GM21381 (cell line): ENCODE results near the gene BNIP5.

ENCODE experiments used
- ATAC-seq: cut with Tn5 transposase; IDR thresholded peaks from one replicate; pipeline ENCODE4 v1.9.1; 2021; ENCODE audit warnings: mild to moderate bottlenecking, moderate library complexity; ENCODE audit not compliant: unreplicated experiment

Gene BNIP5, protein sequence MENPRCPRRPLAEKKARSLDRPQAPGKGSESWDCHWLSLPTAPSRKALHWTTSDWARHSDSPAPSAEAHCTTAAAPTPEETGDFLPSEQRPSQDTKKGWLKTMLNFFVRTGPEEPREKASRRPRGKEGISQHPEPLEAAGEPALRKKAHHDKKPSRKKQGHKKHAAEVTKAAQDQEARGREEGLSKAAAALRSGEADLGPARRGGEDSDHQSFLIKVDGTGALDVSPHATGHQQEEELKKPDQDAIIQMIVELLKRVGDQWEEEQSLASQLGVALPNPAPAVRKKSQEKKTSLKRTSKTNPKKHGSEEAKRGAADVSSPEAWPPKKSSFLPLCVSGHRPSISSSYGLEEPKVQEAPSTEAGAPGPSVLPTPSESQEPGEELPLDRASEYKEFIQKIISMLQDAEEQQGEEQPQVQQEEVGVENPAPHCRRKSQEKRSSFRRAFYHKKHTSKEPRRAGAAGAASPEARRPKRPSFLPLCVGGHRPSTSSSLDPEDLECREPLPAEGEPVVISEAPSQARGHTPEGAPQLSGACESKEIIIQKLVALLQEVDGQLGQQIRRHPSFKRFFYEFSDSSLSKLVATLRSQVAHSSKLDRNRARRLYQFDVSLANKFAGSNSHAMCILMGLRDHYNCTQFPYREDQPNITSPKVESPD

DNA sequence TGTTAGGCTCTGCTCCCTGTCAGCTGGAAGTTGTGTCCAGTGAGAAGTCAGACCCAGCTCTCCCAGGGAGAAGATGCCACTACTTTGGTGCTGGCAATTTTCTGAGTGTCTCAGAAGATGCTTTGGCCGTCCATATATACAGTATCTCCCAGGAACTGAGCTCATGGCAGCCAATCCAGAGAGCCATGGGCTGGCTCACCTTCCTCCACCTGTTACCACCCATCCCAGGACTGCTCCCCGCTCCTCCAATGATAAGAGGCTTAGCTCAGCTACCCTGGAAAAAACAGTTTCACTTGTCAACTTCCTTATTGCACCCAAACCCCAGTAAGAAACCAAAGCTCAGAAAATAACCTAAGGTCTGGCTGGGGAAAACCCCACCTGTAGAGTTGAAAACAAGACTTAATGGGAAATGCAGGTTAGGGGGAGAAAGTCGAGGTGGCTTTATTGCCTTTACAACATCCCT is at the start of gene BNIP5:
TSS of gene BNIP5 (minus strand) at position 110 of the 463 bp plus-strand sequence. CDS start 6,198 bp downstream, outside the sequence.
- no peak for ATAC-seq

DNA sequence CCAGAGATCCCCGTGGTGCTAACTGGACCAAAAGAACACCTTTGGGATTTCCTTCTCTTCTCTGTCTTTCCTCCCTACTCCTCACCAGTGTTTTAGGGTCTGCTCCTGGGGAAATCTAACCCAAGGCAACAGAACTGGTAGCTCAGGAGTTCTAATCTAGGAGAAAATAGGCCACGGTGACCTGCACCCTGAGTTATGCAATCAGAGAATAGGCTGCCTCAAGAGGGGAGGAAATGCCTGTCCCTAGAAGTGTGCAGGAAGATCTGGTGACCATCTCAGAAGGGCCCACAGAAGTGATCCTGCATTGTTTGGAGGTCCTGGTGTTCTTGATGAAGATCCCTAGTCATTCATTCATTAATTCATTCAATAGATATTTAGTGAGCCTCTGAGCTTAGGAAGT is 47.4 kb upstream of the BNIP5 start:
- no peak for ATAC-seq

DNA sequence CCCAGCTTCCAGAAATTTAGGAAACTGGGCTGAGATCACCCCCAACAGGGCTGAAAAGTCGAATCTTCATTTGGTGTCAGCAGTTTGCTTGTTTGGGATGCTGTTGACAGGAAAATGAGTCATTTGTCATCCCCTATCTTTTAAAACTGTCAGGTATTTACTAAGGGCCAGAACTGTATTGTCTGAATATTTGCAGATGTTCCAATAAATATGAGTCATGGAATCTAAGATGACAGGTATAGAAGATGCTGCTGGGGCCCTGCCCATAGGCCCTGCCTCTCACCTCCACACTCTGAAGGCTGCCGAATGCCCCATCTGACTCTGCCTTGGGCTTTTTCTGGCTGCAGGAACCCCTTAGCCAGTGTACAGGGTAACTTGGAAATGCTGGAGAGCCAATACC is 46.9 kb upstream of the BNIP5 start:
- ATAC-seq = no peak

DNA sequence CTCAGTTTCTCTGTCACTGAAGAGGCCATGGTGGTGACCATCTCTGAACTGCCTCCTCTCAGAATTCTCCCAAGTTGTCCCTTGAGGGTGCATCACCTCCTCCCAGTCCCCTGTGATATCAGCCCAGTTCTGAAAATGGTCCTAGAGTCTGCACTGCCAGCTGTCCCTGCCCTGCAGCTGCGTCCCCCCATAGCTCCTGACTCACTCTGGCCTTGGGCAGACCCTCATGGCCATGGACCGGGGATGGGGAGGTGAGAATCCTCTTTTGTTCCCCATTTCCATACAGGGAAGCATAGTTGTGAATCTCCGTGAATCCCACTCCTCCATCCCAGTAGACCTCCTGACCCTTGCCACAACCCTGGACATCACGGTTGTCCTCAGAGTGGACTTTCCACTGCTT is 46.3 kb upstream of the BNIP5 start:
- ATAC-seq = no peak

DNA sequence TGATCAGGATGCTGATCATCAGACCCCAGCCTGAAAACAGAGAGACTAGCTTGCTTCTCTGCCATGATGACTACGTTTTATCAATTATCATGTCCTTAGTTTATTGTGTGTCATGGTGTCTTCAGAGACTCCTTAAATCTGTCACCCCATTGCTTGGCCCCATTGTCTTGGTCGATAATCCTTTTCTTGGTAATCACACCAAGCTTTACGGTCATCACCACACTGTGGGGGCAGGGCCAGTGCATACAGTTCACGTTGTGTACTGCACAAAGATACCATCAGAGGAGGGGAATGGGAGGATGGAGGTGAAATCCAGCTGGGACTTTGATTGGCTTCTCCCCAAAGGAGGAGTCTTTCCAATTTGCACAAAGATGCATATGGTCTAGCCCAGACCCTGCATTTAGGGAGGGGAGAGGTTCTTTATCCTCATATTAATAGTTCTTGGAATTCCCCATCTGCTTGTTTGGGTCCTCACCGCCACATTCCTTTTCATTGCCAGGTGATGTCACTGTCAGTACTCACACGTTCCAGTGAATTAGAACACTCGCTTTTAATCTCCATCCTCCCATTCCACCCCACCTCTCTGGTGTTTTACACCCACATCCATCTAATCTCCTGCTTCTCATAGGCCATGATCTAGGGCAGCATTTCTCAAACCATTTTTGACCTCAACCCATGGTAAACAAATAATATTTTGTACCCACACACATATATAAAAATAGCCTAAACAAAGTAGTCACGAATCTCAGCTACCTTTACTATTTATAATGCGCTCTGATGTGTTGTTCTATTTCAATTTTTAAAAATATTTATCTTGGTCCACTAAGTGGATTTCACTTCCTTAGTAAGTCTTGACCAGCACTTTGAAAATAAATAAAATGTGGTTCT is 45.1 kb upstream of the BNIP5 start:
- no peak for ATAC-seq

DNA sequence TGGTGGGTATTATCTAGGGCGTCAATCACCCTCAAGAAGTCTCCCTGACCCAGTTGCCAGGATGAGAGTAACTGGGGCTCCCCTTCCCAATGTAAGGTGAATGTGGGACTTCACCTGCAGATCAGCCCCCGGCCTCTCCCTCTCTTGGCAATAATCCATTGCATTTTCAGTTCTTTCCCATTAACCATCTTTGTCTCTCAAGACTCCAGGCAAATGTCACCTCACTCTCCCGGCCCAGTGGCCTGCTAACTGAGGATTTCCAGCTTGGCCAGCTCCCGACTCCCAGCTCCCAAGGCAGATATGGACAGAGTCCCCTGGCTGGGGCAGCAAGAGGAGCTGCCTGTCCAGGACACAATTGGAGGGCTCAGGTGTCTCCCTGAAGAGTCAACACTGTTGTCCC is 43.5 kb upstream of the BNIP5 start:
- no peak for ATAC-seq

DNA sequence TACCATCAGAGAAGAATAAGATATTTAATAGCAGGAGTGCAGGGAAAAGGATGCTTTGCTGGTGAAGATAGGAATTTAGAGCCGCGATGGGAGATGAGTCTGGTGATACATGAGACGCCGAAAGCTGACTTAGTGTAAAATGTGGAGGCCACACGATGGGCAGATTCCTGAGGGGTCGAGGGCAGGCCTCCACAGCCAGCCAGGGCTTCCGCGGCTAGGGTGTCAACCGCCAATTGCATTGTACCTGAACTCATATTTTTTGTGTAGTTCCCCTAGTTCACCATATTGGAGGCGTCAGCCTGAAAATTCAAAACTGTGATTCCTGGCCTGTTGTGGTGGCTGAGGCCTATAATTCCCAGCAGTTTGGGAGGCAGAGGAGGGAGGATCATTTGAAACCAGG is 42.2 kb upstream of the BNIP5 start:
- no peak for ATAC-seq

DNA sequence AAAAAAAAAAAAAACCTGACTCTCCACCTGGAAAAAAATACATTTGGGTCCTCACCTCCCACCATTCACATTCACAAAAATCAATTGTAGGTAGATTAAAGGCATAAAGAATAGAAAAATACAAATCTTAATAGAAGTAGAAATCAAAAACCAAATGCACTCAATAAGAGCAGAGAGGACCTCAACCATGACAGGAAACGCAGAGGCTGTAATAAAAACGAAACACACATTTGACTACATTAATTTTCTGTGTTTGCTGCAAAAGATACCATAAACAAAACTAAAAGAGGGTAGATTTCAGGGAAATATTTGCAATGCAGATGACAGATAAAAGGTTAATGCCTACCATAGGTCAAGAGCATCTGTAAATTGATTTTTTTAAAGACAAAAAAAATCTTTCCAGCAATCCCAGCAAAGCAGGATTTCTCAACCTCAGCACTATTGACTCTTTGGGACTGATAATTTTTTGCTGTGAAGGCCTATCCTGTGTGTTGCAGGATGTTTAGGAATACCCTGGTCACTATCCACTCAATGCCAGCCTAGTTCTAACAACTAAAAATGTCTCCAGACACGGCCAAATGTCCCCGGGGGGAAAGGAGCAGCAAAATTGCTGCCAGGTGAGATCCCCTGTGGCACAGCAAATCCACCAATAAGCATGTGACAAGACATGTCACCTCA is 41.7 kb upstream of the BNIP5 start:
- no peak for ATAC-seq

DNA sequence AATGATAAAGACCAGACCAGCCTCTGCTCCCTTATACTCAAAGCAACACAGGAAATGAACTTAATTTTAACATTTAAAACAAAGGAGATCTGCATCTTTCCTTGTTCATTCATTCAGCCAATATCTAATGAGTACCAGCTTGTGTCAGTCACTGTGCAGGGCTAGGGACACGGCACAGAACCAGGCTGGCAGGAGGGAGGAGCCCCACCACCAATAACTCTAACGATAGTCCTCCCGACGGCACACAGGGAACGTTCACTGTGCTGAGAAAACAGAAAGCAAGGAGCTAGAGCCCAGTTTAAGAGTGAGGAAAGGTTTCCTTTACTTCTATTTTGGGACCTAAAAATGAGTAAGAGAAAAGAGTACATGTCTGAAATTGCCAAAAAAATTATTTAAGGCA is 40.9 kb upstream of the BNIP5 start:
- no peak for ATAC-seq

DNA sequence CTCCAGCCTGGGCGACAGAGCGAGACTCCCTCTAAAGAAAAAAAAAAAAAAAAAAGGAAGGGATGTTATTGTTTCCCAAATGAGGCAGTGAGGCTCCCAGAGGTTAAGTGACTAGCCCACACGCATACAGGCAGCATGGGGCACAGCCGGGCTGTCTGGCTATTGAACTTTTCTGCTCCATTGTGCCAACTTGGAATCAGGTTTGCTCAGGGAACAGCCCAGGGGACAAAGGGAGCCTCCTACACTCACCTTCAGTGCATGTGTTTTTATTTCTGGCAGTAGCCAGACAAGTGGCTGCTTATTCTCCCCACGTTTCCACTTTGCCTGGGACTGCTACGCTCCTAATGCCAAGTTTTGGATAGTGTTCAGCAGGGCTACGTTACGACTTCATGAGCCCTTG is 40.1 kb upstream of the BNIP5 start:
- ATAC-seq = no peak

DNA sequence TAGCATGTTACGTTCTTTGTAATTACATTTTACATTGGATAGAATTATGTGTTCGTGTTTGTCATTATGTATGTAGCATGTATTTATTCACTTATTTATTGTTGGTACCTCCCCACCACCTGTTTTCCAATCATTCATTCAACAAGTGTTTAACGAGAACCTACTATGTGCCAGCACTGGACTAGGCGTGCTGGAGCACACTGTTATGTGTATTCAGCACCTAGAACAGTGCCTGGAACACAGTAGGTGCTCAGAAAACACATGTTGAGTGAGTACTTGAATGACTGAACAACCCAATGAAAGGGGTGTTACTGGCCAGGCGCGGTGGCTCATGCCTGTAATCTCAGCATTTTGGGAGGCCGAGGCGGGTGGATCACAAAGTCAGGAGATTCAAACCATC is 39.5 kb upstream of the BNIP5 start:
- no peak for ATAC-seq

DNA sequence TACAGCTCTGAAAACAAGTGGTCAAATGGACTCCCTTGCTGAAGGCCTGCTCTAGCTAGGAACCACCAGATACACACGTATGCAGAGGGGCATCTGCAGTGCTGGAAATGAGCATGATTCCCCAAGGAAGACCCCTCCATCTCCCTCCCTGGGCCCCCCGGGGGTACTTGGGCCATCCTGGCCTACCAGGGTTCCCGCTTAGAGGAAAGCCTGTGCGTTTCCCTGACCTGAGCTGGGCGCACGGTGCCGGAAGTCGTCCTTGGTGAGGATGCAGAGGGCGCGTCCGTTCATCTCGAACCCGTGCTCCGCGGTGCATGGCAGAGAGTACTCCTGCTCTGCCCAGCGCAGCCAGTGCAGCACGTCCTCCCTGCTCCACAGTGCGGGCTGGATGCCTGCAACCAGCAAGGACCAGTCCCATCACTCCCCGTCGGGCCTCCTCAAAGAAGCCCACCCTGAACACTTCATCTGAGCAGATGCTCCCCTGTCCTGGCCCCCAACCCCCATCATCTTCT is 39.0 kb upstream of the BNIP5 start:
- no peak for ATAC-seq

DNA sequence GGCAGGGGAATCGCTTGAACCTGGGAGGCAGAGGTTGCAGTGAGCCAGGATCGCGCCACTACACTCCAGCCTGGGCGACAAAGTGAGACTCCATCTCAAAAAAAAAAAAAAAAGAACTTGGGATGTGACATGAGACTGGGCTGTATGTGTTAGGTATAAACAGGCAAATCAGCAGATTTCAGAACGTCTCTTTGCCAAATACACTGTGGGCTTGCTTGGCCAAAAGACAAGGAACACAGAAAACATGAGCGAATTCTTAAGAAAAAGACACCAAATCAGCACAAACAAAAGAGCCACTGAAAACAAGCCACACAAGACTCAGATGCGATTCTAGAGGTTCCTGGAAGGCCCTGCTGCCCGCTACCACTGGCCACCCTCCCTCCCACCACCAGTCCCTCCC is 38.3 kb upstream of the BNIP5 start:
- ATAC-seq = no peak

DNA sequence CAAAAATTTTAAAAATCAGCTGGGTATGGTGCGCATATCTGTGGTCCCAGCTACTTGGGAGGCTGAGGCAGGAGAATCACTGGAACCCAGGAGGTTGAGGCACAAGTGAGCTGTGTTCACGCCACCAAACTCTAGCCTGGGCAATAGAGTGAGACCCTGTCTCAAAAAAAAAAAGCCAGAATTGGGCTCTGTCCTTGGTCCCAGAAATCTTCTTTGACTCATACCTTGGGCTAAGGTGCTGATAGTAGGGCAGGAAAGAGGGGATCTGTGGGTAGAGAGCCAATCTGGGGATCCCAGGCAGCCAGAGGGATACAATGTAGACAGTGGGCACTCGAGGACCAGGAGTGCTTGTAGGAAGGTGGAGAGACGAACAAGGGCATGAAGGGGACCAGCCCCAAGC is 37.5 kb upstream of the BNIP5 start:
- no peak for ATAC-seq

DNA sequence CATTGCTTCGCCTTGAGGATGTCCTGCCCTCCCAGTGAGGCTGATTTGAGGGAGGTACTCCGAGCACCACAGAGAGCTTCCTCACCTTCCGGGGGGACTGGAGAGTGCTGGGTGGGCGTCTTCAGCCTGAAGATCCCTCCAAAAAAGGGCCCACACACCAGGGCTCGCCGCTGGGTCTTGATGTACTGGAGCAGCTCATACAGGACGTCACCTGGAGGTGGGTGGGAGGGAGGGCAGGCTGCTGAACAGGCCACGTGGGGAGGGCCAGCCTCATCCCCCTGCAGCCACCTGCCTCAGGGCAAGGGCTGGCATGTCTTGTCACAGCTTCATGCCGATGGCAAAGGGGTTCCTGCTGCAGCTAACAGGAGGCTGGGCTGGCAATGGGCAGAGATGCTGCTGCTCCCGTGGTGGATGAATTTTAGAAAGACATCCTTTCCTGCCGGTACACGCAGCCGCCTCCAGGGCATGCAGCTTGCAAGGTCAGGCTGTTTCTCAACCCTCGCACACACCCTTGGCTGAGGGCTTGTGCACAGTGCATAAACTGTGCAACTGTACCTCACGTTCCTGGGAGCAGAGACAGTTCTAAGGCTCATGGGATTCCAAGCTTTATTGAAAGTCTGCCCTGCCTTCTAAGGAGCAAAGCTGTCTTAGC is 36.8 kb upstream of the BNIP5 start:
- ATAC-seq = no peak

DNA sequence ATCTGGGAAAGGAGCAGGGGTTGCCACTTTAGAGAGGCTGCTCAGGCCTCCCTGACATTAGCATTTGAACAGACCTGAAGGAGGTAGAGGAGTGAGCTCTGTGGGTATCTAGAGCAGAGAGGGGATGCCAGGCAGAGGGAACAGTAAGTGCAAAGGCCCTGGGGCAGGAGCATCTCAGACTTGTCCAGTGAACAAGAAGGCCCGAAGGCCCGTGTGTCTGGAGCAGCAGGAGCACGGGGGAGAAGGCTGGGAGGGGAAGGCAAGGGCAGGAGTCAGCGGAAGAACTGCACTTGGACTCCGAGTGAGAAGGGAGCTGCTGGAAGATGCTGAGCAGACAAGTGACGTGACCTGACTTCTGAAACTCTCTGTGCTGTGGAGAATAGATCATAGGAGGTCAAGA is 35.4 kb upstream of the BNIP5 start:
- no peak for ATAC-seq

DNA sequence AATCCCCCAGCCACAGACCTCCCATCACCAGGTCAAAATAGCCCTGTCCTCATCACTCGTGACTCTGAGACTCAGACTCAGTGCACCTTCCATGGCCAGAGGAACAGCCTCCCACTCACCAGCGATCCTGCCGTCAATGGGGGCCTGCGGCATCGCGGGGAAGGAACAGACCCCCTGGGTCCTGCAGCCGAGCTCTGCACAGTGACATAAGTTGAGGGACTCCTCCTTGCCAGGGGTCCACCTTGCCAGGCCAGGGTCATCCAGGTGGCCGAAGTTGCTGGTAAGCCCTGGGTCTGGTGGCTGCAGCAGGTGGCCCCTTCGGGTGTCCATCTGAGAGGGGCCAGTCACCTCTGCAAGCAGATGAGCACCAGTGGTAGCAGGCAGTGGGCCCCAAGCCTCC is 34.5 kb upstream of the BNIP5 start:
- no peak for ATAC-seq

DNA sequence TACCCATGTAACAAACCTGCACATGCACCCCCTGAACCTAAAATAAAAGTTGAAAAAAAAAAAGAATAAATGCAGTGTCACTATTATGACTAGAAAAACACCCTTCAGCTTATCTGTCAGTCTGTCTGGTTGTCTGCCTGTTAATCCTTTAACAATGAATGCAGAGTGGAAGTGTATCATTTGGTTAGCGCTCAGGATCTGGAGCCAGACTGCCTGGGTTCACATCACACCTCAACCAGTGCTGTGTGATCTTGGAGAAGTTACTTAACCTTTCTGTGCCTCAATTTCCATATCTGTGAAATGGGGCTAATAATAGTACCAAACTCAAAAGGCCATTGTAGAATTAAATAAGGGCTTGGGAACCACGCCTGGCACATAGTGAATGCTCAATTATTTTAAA is 34.0 kb upstream of the BNIP5 start:
- no peak for ATAC-seq

DNA sequence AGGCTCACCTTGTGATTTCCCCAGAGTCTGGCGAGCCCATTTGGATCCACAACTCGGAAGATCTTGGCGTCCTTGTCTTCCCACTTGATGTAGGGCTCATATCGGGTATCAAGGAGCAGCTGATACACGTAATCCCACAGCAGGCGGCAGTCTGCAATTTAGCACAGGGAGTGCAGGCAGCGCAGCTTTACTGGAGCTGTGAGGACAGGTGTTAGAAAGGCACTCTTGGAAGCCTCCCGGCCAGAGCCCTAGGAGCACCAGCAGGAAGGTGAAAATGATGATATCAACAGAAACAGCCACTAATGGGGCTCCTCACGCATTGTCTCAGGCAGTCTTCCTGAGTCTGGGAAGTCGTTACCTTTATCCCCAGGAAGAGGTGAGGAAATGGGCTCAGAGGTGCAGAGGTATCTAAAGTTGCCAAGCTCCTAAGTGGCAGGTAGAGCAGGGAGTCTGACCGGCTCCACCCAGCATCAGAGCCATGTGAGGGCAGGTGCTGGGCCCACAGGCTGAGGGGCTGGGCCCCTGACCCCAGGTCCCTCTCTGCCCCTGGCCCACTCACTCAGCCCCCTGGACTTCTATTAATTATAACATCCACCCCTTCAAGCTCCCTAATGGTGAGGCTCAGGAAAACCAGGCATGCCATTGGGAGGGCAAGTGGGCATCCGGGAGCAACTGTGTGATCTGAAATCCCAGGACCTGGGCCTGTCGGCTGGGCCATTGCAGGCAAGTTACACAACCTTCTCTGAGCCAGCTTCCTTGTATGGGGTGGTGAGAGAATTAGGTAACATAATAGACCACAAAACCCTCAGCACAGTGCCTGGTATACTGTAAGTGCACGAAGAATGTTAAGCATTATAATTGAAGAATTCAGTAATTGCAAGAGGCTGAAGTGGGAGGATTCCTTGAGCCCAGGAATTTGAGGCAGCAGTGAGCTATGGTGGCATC is 32.5 kb upstream of the BNIP5 start:
- ATAC-seq = no peak
